Endothelial cell of umbilical vein (primary cell): Measurements from ENCODE around the gene NAALAD2. TPM values are rescaled to one million over a fixed set of nuclear protein-coding genes. Genes with fewer than 3 reads are reported as not detected.

ENCODE experiments used
- BruUV-seq: library from RNA; stranded (reverse); fragments of 400-500 nt; replicated peaks from 2 replicates; lab custom pipeline; 2021; lab: Mats Ljungman, UMichigan
- CTCF ChIA-PET: fragments of 300-600, 350-600 bp; sonication (Branson Sonifier 250); formaldehyde crosslinking; loops from one replicate; lab custom pipeline; 2021; ENCODE audit warnings: antibody characterized with exemption, inconsistent platforms; lab: Charles Lee
- POLR2A ChIA-PET: fragments of 300-600, 350-600 bp; sonication (Branson Sonifier 250); formaldehyde crosslinking; loops from one replicate; lab custom pipeline; 2021; ENCODE audit warnings: antibody characterized with exemption, inconsistent platforms; lab: Charles Lee
- DNase-seq: peaks from one replicate; pipeline ENCODE4 v3.0.0-alpha.2; 2011; ENCODE audit warnings: low read depth, low spot score
- FAIRE-seq: peaks from 2 replicates; lab custom pipeline; 2011; peaks lifted over from hg19 to GRCh38; lab: Jason Lieb, UNC
- H2AFZ ChIP-seq: 2 replicates; pipeline ENCODE4 v1.6.0; 2012; ENCODE audit warnings: low read depth, low read length, control low read depth, inconsistent platforms
- H3K27ac ChIP-seq: 2 replicates; pipeline ENCODE4 v1.5.1; 2011; ENCODE audit warnings: low read depth, mild to moderate bottlenecking, control low read depth, low read length, moderate library complexity; ENCODE audit not compliant: insufficient read depth
- H3K27me3 ChIP-seq, 2 experiments: 2 replicates each; pipeline versions ENCODE4 v1.6.0 to v1.6.1; 2011; ENCODE audit warnings: low read length in 2 of 2, mixed read lengths in 1 of 2; ENCODE audit not compliant: control insufficient read depth in 2 of 2, insufficient read depth in 2 of 2
- H3K36me3 ChIP-seq, 2 experiments: 2 replicates in 1 of 2; 3 replicates in 1 of 2; pipeline ENCODE4 v1.5.1; 2011; ENCODE audit warnings: low read length in 2 of 2, mild to moderate bottlenecking in 1 of 2, moderate library complexity in 1 of 2; ENCODE audit not compliant: control insufficient read depth in 2 of 2, insufficient read depth in 2 of 2; ENCODE audit errors: extremely low read depth in 1 of 2
- H3K4me1 ChIP-seq: 3 replicates; pipeline ENCODE4 v1.5.1; 2011; ENCODE audit warnings: mild to moderate bottlenecking, low read length; ENCODE audit not compliant: control insufficient read depth, insufficient read depth; ENCODE audit errors: extremely low read depth
- H3K4me2 ChIP-seq: 2 replicates; pipeline ENCODE4 v1.6.1; 2011; ENCODE audit warnings: low read length, control low read depth, mixed read lengths; ENCODE audit not compliant: insufficient read depth
- H3K4me3 ChIP-seq, 3 experiments: fragments of 200-600 bp in 1 of 3; sonication (generic), shearing (Covaris generic) in 1 of 3; replicated peaks in 1 of 3; 2 replicates each; pipeline ENCODE4 v1.5.1; 2011 to 2016; ENCODE audit warnings: control low read depth in 3 of 3, low read length in 3 of 3, mild to moderate bottlenecking in 2 of 3, inconsistent platforms in 1 of 3, low read depth in 1 of 3, moderate library complexity in 1 of 3; ENCODE audit not compliant: insufficient read depth in 1 of 3
- H3K79me2 ChIP-seq: 2 replicates; pipeline ENCODE4 v1.6.0; 2012; ENCODE audit warnings: low read length, inconsistent platforms; ENCODE audit not compliant: control insufficient read depth, insufficient read depth
- H3K9ac ChIP-seq: replicated peaks from 2 replicates; pipeline ENCODE3; 2011; ENCODE audit warnings: low read length, control low read depth; ENCODE audit not compliant: insufficient read depth; ENCODE audit errors: extremely low read depth
- H3K9me1 ChIP-seq: replicated peaks from 3 replicates; pipeline ENCODE4 v1.6.0; 2011; ENCODE audit warnings: mild to moderate bottlenecking, low read length; ENCODE audit not compliant: control insufficient read depth, insufficient read depth; ENCODE audit errors: extremely low read depth
- H3K9me3 ChIP-seq: replicated peaks from 2 replicates; pipeline ENCODE4 v1.5.1; 2012; ENCODE audit warnings: low read length, inconsistent platforms; ENCODE audit not compliant: control insufficient read depth, insufficient read depth
- H4K20me1 ChIP-seq: replicated peaks from 2 replicates; pipeline ENCODE3; 2011; ENCODE audit warnings: mild to moderate bottlenecking, low read length; ENCODE audit not compliant: control insufficient read depth, insufficient read depth; ENCODE audit errors: extremely low read depth
- EZH2 ChIP-seq: IDR thresholded peaks from 2 replicates; pipeline ENCODE4 v1.6.1; 2012; ENCODE audit warnings: borderline replicate concordance, low read depth, mild to moderate bottlenecking, moderate library complexity, low read length, inconsistent platforms; ENCODE audit not compliant: severe bottlenecking
- FOS ChIP-seq: IDR thresholded peaks from 2 replicates; pipeline ENCODE4 v1.6.1; 2011; ENCODE audit warnings: mild to moderate bottlenecking, low read length, moderate library complexity, borderline replicate concordance; ENCODE audit not compliant: insufficient read depth
- GATA2 ChIP-seq: IDR thresholded peaks from 2 replicates; pipeline ENCODE4 v1.7.0; 2011; ENCODE audit warnings: low read depth, mild to moderate bottlenecking, moderate library complexity, mixed read lengths, low read length; ENCODE audit not compliant: insufficient read length, insufficient read depth
- JUN ChIP-seq: IDR thresholded peaks from 2 replicates; pipeline ENCODE4 v1.6.1; 2011; ENCODE audit warnings: borderline replicate concordance, low read depth; ENCODE audit not compliant: insufficient read length, insufficient read depth
- MYC ChIP-seq: IDR thresholded peaks from one replicate; pipeline ENCODE4 v1.6.1; 2011; ENCODE audit warnings: mild to moderate bottlenecking, low read depth, low read length
- POLR2A ChIP-seq: IDR thresholded peaks from 2 replicates; pipeline ENCODE4 v1.6.1; 2012; ENCODE audit warnings: low read depth, mild to moderate bottlenecking, control low read depth, low read length
- POLR2AphosphoS5 ChIP-seq: IDR thresholded peaks from 2 replicates; pipeline ENCODE4 v1.6.1; 2012; ENCODE audit warnings: low read depth, mild to moderate bottlenecking, control low read depth, low read length, moderate library complexity; ENCODE audit not compliant: insufficient read depth
- dilution Hi-C: fragments of 300-500 bp; cut with MboI; formaldehyde crosslinking; loops from one replicate; pipeline ENCODE4 v1.15.0; 2019; ENCODE audit warnings: low sequenced_read_pairs; ENCODE audit not compliant: extremely low pct_ligation_motif_present
- intact Hi-C: fragments of 100-400 bp; cut with micrococcal nuclease; formaldehyde crosslinking; loops from one replicate; pipeline ENCODE4 v1.10.0; 2022
- polyA plus RNA-seq, 4 experiments: library from polyadenylated mRNA; depleted of rRNA in 3 of 4; stranded (reverse) in 3 of 4; unstranded in 1 of 4; fragments of >200 nt; gene quantifications; 2 replicates each; pipeline versions ENCODE4 v1.2.1 to v1.2.3, GENCODE V29; 2011 to 2012; ENCODE audit warnings: missing spikeins in 1 of 4
- total RNA-seq: library from RNA; stranded (reverse); gene quantifications from 2 replicates; pipeline ENCODE4 v1.2.3, GENCODE V29; 2021
- TF ChIP-seq, protein P1 (sequence below), 2 donors: IDR thresholded peaks; 1 replicate in 1 of 2; 2 replicates in 1 of 2; pipeline ENCODE4 v1.5.1; 2011; ENCODE audit warnings: low read length in 2 of 2, mild to moderate bottlenecking in 2 of 2, moderate library complexity in 2 of 2, control low read depth in 1 of 2, inconsistent platforms in 1 of 2, low read depth in 1 of 2; ENCODE audit not compliant: insufficient read depth in 1 of 2; ENCODE audit errors: extremely low read depth in 1 of 2
- TF ChIP-seq, protein P2 (sequence below): IDR thresholded peaks from 2 replicates; pipeline ENCODE4 v1.6.1; 2011; ENCODE audit not compliant: insufficient read depth, insufficient read length

NAALAD2 gene
- total and polyA plus RNA-seq, 2 donors (not counting 3 experiments of a cell fraction or from before 2014, with no cell fraction given): 0.66 to 1.1 TPM

GRCh38 chr11:90124946-90125345, 9.5 kb upstream of the NAALAD2 start:
- H3K4me3 ChIP-seq: no peak overlapping the region
- no peak overlapping the region for H3K4me2 ChIP-seq
- CTCF ChIA-PET: no interaction called here
- no peaks in the 10 kb centered on the region for H3K4me1 ChIP-seq
- FAIRE-seq: no peak
- intact Hi-C loops: no loop called here
- BruUV-seq: no TSS peak
- no peak overlapping the region for H3K27ac ChIP-seq
- H4K20me1 ChIP-seq: no peaks in the 10 kb centered on the region
- no peaks in the 10 kb centered on the region for H3K36me3 ChIP-seq
- H3K9ac ChIP-seq: no peak overlapping the region
- no peak for DNase-seq
- H3K79me2 ChIP-seq: no peaks in the 10 kb centered on the region
- H3K9me3 ChIP-seq: no peaks in the 10 kb centered on the region
- POLR2A ChIA-PET: no interaction called here
- no peaks in the 10 kb centered on the region for H3K9me1 ChIP-seq
- H2AFZ ChIP-seq: no peak overlapping the region
- dilution Hi-C loops: no loop called here
- TF ChIP-seq FOS: no peak
- TF ChIP-seq, protein P1, sequence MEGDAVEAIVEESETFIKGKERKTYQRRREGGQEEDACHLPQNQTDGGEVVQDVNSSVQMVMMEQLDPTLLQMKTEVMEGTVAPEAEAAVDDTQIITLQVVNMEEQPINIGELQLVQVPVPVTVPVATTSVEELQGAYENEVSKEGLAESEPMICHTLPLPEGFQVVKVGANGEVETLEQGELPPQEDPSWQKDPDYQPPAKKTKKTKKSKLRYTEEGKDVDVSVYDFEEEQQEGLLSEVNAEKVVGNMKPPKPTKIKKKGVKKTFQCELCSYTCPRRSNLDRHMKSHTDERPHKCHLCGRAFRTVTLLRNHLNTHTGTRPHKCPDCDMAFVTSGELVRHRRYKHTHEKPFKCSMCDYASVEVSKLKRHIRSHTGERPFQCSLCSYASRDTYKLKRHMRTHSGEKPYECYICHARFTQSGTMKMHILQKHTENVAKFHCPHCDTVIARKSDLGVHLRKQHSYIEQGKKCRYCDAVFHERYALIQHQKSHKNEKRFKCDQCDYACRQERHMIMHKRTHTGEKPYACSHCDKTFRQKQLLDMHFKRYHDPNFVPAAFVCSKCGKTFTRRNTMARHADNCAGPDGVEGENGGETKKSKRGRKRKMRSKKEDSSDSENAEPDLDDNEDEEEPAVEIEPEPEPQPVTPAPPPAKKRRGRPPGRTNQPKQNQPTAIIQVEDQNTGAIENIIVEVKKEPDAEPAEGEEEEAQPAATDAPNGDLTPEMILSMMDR (IDR thresholded peaks at IDR 0.05; ENCODE audit: extremely low read depth in 1 of 2, insufficient read depth in 1 of 2, low read depth in 1 of 2, low read length in 2 of 2): no peak
- no peak for TF ChIP-seq JUN
- TF ChIP-seq POLR2A: no peak
- no peak for TF ChIP-seq MYC
- no peak for TF ChIP-seq EZH2
- TF ChIP-seq, protein P2, sequence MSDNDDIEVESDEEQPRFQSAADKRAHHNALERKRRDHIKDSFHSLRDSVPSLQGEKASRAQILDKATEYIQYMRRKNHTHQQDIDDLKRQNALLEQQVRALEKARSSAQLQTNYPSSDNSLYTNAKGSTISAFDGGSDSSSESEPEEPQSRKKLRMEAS: no peak
- no peak for TF ChIP-seq POLR2AphosphoS5
- TF ChIP-seq GATA2: no peak
- H3K27me3 ChIP-seq: peaks cover 0 to 2% of the 10 kb centered on the region in 2 experiments
